ENCODE measurements around the gene IQGAP3. TPM values are rescaled to one million over a fixed set of nuclear protein-coding genes. Genes with fewer than 3 reads are reported as not detected.

IQGAP3 gene
- total RNA-seq, 2 experiments from 2014 or later: 13.5 to 14.9 TPM

- no peak overlapping the region for H3K4me3 Mint-ChIP-seq
- no peaks in the 10 kb centered on the region for H3K27me3 Mint-ChIP-seq
- peaks cover 31% of the 10 kb centered on the region for H3K4me1 Mint-ChIP-seq
- H3K36me3 Mint-ChIP-seq: peaks cover 31% of the 10 kb centered on the region
- H3K9me3 Mint-ChIP-seq: no peaks in the 10 kb centered on the region
- no peak overlapping the region for H3K27ac Mint-ChIP-seq
- DNase-seq: peak; percentile 33
Measured at GRCh38 chr1:156476501-156477298, 95.7 kb downstream of the IQGAP3 start.

- H3K27ac Mint-ChIP-seq: no peak overlapping the region
- no peak for DNase-seq
- peaks cover 22% of the 10 kb centered on the region for H3K4me1 Mint-ChIP-seq
- no peaks in the 10 kb centered on the region for H3K9me3 Mint-ChIP-seq
- H3K36me3 Mint-ChIP-seq: peaks cover 24% of the 10 kb centered on the region
- H3K4me3 Mint-ChIP-seq: no peak overlapping the region
- H3K27me3 Mint-ChIP-seq: no peaks in the 10 kb centered on the region
Measured at GRCh38 chr1:156475568-156476500, 96.5 kb downstream of the IQGAP3 start.

Other genes starting within 250 kb of the IQGAP3 start
- 100 to 1,000 TPM; 497 to 499 TPM for gene CCT3, start 234.3 kb downstream of the IQGAP3 start, total RNA-seq
- gene TSACC, start 234.0 kb downstream of the IQGAP3 start, total RNA-seq: not detected
- gene RHBG, start 203.4 kb downstream of the IQGAP3 start, total RNA-seq: not detected
- gene MEF2D, start 71.8 kb downstream of the IQGAP3 start, total RNA-seq: 10 to 100 TPM; 25.7 to 27.8 TPM
- gene TTC24, start 7.2 kb upstream of the IQGAP3 start, total RNA-seq: 10 to 100 TPM; 18.7 to 19.6 TPM
- gene NAXE, start 19.2 kb upstream of the IQGAP3 start, total RNA-seq: 10 to 100 TPM; 65.9 to 68.2 TPM
- 100 to 1,000 TPM; 103 TPM for gene GPATCH4, start 28.9 kb upstream of the IQGAP3 start, total RNA-seq
- not detected for gene HAPLN2, start 46.9 kb upstream of the IQGAP3 start, total RNA-seq
- not detected for gene BCAN, start 69.6 kb upstream of the IQGAP3 start, total RNA-seq
- gene NES, start 104.8 kb upstream of the IQGAP3 start, total RNA-seq: under 1 TPM in 1 of 2 experiments, not detected in 1; 0.04 TPM
- 1 to 10 TPM; 1.2 to 1.6 TPM for gene CRABP2, start 133.0 kb upstream of the IQGAP3 start, total RNA-seq
- gene METTL25B, start 155.9 kb upstream of the IQGAP3 start, total RNA-seq: 10 to 100 TPM; 24.4 to 24.9 TPM
- 10 to 100 TPM; 74.9 to 77.4 TPM for gene ISG20L2, start 156.2 kb upstream of the IQGAP3 start, total RNA-seq
- gene MRPL24, start 168.5 kb upstream of the IQGAP3 start, total RNA-seq: 10 to 100 TPM; 85.1 to 94.6 TPM
- gene HDGF, start 179.1 kb upstream of the IQGAP3 start, total RNA-seq: 100 to 1,000 TPM; 271 to 274 TPM
- gene PRCC, start 195.0 kb upstream of the IQGAP3 start, total RNA-seq: 10 to 100 TPM; 91.8 to 96.0 TPM
- 100 to 1,000 TPM; 186 TPM for gene SH2D2A, start 244.3 kb upstream of the IQGAP3 start, total RNA-seq

Measured in activated naive CD8-positive, alpha-beta T cell treated with anti-CD3 and anti-CD28 coated beads for 36 hours (primary cell).